ENCODE results near the gene ABCC4.

The ABCC4 gene

DNA sequence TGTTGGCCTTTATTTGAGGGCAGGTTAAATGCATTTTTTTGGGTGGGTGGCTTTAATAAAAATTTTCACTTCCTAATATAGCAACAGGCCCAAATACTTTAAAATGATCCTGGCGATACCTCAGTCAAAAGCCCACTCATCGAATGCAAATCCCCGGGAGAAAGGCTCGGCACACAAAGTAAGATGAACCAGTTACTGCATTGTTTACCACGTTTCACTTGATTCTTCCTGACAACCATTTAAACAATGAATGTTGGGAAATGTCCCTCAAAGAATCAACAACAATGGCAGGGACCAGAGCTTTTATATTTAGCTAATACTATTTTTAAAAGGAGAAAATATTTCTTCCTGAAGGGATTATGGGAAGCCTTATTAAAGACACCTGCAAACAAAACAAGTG is 187.7 kb downstream of the ABCC4 start:
- no peak overlapping the region for H3K4me3 ChIP-seq (ENCODE audit: low read length)
- H3K9me3 ChIP-seq (ENCODE audit: insufficient read depth, low read depth, low read length), result no peaks in the 10 kb centered on the region
- H3K27me3 ChIP-seq (ENCODE audit: insufficient read depth, low read length), result no peaks in the 10 kb centered on the region
- peaks cover 8% of the 10 kb centered on the region for H3K4me1 ChIP-seq (ENCODE audit: insufficient read depth, low read length)
- no peak overlapping the region for H3K9ac ChIP-seq (ENCODE audit: low read depth, low read length)
- H3K36me3 ChIP-seq (ENCODE audit: insufficient read depth, low read depth, low read length), result no peaks in the 10 kb centered on the region
- H3K27ac ChIP-seq (ENCODE audit: low read length), result no peak overlapping the region

DNA sequence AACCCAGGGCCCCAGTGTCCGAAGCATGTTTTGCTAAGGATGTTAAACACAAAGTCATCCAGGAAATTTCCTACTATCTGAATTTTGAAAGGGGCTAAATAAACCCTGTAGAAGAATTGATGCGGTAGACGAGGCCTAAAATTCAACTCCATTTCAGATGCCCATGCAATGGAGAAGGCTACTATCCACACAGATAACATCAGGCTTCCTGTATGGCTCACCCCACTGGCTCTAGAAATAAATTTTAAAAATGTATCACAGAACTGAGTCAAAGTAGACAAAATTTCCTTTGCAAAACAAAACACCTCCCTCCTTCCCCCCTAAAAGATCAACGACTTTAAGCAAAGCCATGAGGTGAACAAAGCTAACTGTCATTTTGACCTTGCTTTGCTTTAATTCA is 188.4 kb downstream of the ABCC4 start:
- no peaks in the 10 kb centered on the region for H3K36me3 ChIP-seq (ENCODE audit: insufficient read depth, low read depth, low read length)
- no peak overlapping the region for H3K27ac ChIP-seq (ENCODE audit: low read length)

DNA sequence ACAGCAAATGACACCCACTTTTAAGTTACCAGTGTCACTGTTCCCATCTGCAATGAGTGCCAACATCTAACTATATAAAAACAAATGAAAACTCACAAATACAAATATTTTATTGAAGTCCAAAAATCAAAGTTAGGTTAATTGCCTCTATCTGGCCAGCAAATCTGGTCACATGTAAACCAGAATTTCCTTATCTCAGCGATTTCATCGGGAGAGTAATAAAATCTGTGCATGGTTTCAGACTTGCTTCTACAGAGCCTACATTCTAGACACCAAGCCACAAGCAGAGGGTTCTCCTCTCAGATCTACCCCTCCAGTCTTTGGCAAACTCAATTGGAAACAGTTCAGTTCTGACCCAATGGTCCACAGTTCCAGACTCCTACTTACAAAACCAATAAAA is 189.6 kb downstream of the ABCC4 start:
- Histone ChIP-seq H3K9me3 (ENCODE audit: insufficient read depth, low read depth, low read length) (peaks cover 5% of the 10 kb centered on the region; the same call in 1 of the 2 replicates), H3K4me3 (ENCODE audit: low read length) (no peak overlapping the region), H3K27ac (ENCODE audit: low read length) (no peak overlapping the region), H3K27me3 (ENCODE audit: insufficient read depth, low read length) (no peaks in the 10 kb centered on the region), H3K4me1 (ENCODE audit: insufficient read depth, low read length) (peaks cover 8% of the 10 kb centered on the region), H3K36me3 (ENCODE audit: insufficient read depth, low read depth, low read length) (no peaks in the 10 kb centered on the region), H3K9ac (ENCODE audit: low read depth, low read length) (no peak overlapping the region)

More for the DNA sequence above, 188.4 kb downstream of the ABCC4 start:
- H3K27me3 ChIP-seq (ENCODE audit: insufficient read depth, low read length), result no peaks in the 10 kb centered on the region
- H3K4me3 ChIP-seq (ENCODE audit: low read length), result no peak overlapping the region
- no peak overlapping the region for H3K9ac ChIP-seq (ENCODE audit: low read depth, low read length)
- H3K4me1 ChIP-seq (ENCODE audit: insufficient read depth, low read length), result peaks cover 8% of the 10 kb centered on the region
- peaks cover 5% of the 10 kb centered on the region; the same call in 1 of the 2 replicates for H3K9me3 ChIP-seq (ENCODE audit: insufficient read depth, low read depth, low read length)

DNA sequence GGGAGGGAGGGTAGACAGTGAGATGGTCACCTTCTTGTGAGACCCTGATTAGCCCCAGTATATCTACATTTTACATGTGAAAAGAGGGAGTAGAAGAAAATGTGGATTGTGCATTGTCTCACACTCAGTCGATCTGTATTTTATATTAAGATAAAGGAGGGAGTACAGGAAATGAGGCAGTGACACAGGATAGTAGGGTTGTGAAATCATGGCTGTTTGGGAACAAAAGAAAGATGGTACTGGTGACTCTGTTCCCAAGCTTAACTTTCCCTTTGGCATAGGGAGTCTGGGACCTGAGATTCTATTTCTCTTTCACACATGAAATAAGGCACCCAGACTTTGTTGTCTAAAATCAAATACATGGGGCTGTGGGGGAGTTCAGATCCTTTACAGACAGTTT is 194.7 kb downstream of the ABCC4 start:
- Histone ChIP-seq H3K9ac (ENCODE audit: low read depth, low read length) (no peak overlapping the region), H3K4me1 (ENCODE audit: insufficient read depth, low read length) (no peaks in the 10 kb centered on the region), H3K27me3 (ENCODE audit: insufficient read depth, low read length) (no peaks in the 10 kb centered on the region), H3K27ac (ENCODE audit: low read length) (no peak overlapping the region), H3K9me3 (ENCODE audit: insufficient read depth, low read depth, low read length) (peaks cover 5% of the 10 kb centered on the region; the same call in 1 of the 2 replicates), H3K36me3 (ENCODE audit: insufficient read depth, low read depth, low read length) (no peaks in the 10 kb centered on the region), H3K4me3 (ENCODE audit: low read length) (no peak overlapping the region)

DNA sequence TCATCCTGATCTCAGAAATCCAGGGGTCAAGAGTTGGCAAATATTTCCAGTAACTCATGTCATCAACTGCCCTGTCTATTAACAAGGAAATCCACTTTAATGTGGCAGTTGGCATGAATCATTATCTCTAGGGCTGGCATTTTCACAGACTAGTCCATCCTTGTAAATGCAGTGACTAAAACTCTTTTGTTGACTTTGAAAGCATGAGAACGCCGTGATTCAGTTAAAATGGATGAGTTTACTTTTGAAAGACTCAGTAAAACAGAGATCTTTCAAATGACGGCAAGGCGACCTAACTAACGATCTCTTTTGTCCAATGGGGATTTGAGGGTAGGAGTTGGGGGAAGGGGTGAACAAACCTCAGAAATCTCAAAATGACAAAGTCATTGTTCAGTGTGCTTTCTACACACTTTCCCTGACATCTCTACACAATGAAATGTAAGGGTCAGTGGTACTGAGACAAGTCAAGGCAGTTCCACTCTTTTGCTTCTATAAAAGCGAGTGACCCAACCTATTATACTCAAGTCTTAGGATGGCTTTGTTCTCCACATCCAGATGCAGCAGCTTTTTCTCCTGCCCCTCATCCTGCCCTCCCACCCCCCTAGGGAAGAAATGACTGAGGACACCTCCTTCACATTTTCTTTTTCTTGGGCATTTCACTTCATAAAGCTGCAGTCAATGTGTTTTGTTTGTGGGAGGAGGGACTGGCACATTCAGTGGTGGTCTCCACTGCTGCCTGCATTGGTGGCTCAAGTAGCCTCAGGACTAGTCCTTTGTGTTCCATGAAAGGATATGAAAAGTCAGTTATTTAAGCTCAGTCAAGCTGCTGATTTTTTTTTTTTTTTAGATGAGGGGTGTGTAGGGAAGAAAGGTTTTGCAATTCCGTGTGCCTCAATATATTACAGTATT is 200.5 kb downstream of the ABCC4 start:
- no peak overlapping the region for H3K27ac ChIP-seq (ENCODE audit: low read length)
- no peaks in the 10 kb centered on the region for H3K27me3 ChIP-seq (ENCODE audit: insufficient read depth, low read length)
- no peaks in the 10 kb centered on the region for H3K36me3 ChIP-seq (ENCODE audit: insufficient read depth, low read depth, low read length)
- no peak overlapping the region for H3K4me3 ChIP-seq (ENCODE audit: low read length)
- peaks cover 8% of the 10 kb centered on the region; the same call in 1 of the 2 replicates for H3K9me3 ChIP-seq (ENCODE audit: insufficient read depth, low read depth, low read length)
- peaks cover 4% of the 10 kb centered on the region for H3K4me1 ChIP-seq (ENCODE audit: insufficient read depth, low read length)
- H3K9ac ChIP-seq (ENCODE audit: low read depth, low read length), result no peak overlapping the region

DNA sequence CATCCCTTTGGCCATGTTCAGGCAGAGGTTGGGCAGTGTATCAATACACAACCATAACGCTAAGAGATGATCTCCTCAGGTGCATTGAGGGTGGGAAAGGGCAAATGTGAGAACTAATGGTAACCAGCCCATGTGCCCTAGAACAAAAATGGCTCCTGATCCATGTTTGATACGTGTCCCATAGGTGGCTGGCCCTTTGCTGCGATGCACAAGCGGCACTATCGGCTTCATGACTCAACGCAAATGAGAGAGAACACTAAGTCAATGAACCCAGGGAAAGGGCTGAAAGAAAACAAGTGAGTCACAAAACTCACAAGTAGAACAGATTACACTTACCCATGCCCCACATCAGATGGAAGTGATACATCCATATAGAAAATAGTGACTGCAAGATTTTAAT is 201.7 kb downstream of the ABCC4 start:
- H3K27ac ChIP-seq (ENCODE audit: low read length), result no peak overlapping the region
- peaks cover 8% of the 10 kb centered on the region; the same call in 1 of the 2 replicates for H3K9me3 ChIP-seq (ENCODE audit: insufficient read depth, low read depth, low read length)
- H3K36me3 ChIP-seq (ENCODE audit: insufficient read depth, low read depth, low read length), result no peaks in the 10 kb centered on the region
- H3K4me3 ChIP-seq (ENCODE audit: low read length), result no peak overlapping the region
- no peaks in the 10 kb centered on the region for H3K27me3 ChIP-seq (ENCODE audit: insufficient read depth, low read length)
- peaks cover 4% of the 10 kb centered on the region for H3K4me1 ChIP-seq (ENCODE audit: insufficient read depth, low read length)
- H3K9ac ChIP-seq (ENCODE audit: low read depth, low read length), result no peak overlapping the region

DNA sequence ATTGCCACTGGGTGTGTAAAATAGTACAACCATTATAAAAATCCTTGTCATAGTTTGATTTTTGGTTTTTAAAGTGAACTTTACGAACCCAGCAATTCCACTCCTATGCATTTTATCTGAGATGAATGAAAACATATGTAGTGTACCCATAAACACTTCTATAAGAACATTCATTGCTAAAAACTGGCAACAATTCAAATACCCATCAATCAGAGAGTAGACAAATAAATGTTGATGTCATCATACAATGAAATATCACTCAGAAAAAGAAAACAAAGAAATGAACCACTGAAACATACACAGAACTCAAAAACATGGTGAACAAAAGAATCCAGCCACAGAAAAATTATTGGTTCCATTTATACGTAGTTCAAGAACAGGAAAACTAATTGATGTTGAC is 202.3 kb downstream of the ABCC4 start:
- no peak overlapping the region for H3K9ac ChIP-seq (ENCODE audit: low read depth, low read length)
- peaks cover 8% of the 10 kb centered on the region; the same call in 1 of the 2 replicates for H3K9me3 ChIP-seq (ENCODE audit: insufficient read depth, low read depth, low read length)
- no peak overlapping the region for H3K4me3 ChIP-seq (ENCODE audit: low read length)
- no peaks in the 10 kb centered on the region for H3K36me3 ChIP-seq (ENCODE audit: insufficient read depth, low read depth, low read length)
- H3K4me1 ChIP-seq (ENCODE audit: insufficient read depth, low read length), result peaks cover 4% of the 10 kb centered on the region
- H3K27me3 ChIP-seq (ENCODE audit: insufficient read depth, low read length), result no peaks in the 10 kb centered on the region
- no peak overlapping the region for H3K27ac ChIP-seq (ENCODE audit: low read length)

DNA sequence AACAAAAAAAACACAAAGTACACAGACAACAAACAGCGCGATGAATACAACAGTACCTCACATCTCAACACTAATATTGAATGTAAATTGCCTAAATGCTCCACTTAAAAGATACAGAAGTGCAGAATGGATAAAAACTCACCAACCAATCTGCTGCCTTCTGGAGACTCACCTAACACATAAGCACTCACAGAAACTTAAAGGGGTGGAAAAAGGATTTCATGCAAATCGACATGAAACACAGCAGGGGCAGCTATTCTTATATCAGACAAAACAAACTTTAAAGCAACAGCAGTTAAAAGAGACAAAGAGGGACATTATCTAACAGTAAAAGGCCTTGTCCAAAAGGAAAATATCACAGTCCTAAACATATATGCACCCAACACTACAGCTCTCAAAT is 209.5 kb downstream of the ABCC4 start:
- no peak overlapping the region for H3K27ac ChIP-seq (ENCODE audit: low read length)
- no peaks in the 10 kb centered on the region for H3K9me3 ChIP-seq (ENCODE audit: insufficient read depth, low read depth, low read length)
- H3K4me1 ChIP-seq (ENCODE audit: insufficient read depth, low read length), result no peaks in the 10 kb centered on the region
- no peaks in the 10 kb centered on the region for H3K36me3 ChIP-seq (ENCODE audit: insufficient read depth, low read depth, low read length)
- no peak overlapping the region for H3K4me3 ChIP-seq (ENCODE audit: low read length)
- no peaks in the 10 kb centered on the region for H3K27me3 ChIP-seq (ENCODE audit: insufficient read depth, low read length)
- H3K9ac ChIP-seq (ENCODE audit: low read depth, low read length), result no peak overlapping the region

DNA sequence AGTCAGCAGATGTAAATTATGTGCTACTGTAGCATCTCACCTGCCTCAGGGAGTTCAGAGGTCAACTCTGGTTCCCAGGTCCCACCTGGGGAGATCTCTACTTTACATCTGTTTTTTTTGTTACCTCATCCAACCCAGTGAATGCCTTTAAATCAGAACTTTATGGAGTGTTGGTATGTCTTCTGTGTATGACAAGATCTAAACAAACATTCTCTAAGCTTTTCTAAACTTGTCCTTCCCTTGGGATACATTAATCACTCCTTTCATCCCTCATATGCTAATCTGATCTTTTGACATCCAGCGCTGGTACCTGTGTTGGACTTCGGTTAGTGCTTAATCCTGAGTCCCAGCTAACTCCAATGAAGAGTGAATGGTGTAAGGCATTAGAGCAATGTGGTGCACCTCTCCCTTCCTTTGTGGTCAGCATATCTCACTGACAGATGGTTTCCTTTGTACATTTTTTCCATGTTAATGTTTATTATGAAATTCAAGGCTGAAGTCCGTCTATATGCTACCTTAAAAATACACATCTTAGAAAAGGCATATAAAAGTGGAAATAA is 213.4 kb downstream of the ABCC4 start:
- no peaks in the 10 kb centered on the region for H3K4me1 ChIP-seq (ENCODE audit: insufficient read depth, low read length)
- no peak overlapping the region for H3K4me3 ChIP-seq (ENCODE audit: low read length)
- no peaks in the 10 kb centered on the region for H3K27me3 ChIP-seq (ENCODE audit: insufficient read depth, low read length)
- H3K9ac ChIP-seq (ENCODE audit: low read depth, low read length), result no peak overlapping the region
- no peaks in the 10 kb centered on the region for H3K36me3 ChIP-seq (ENCODE audit: insufficient read depth, low read depth, low read length)
- H3K27ac ChIP-seq (ENCODE audit: low read length), result no peak overlapping the region
- no peaks in the 10 kb centered on the region for H3K9me3 ChIP-seq (ENCODE audit: insufficient read depth, low read depth, low read length)

DNA sequence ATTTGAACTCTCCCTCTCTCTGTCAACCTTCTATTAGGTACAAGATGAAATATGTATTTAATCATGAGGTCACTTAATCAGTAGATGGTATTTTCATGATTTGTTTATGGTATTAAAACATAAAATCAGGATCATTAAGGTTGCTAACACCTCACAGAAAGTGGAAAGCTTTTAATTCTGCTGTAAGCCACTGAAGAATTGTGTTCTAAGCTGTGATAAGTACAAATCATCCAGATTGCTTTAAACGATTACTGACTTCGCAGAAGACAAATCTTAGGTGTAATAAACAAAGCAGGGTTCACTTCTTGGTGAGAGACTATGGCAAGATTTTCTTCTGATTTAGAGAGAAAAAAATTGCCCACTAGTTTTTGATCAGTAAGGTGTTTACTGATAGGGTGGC is 214.5 kb downstream of the ABCC4 start:
- Histone ChIP-seq H3K36me3 (ENCODE audit: insufficient read depth, low read depth, low read length) (no peaks in the 10 kb centered on the region), H3K9ac (ENCODE audit: low read depth, low read length) (no peak overlapping the region), H3K27ac (ENCODE audit: low read length) (no peak overlapping the region), H3K4me1 (ENCODE audit: insufficient read depth, low read length) (no peaks in the 10 kb centered on the region), H3K4me3 (ENCODE audit: low read length) (no peak overlapping the region), H3K27me3 (ENCODE audit: insufficient read depth, low read length) (no peaks in the 10 kb centered on the region), H3K9me3 (ENCODE audit: insufficient read depth, low read depth, low read length) (no peaks in the 10 kb centered on the region)

DNA sequence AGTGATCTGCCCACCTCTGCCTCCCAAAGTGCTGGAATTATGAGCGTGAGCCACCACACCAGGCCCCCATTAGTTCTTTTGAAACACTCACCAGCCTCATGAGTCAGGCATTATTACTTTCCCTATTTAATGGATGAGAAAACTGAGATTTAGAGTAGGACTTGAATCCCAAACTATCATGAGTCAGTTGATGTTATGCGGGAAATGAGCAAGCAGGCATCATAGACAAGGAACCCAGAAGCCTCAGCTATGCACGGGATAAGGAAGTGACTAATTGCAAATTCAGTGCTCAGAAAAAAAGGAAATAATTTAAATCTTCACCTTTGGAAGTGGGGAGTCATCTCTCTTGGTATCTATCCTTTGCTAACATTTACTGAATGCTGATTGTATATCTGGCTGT is 217.5 kb downstream of the ABCC4 start:
- Histone ChIP-seq H3K36me3 (ENCODE audit: insufficient read depth, low read depth, low read length) (no peaks in the 10 kb centered on the region), H3K9me3 (ENCODE audit: insufficient read depth, low read depth, low read length) (no peaks in the 10 kb centered on the region), H3K27me3 (ENCODE audit: insufficient read depth, low read length) (no peaks in the 10 kb centered on the region), H3K4me3 (ENCODE audit: low read length) (no peak overlapping the region), H3K27ac (ENCODE audit: low read length) (no peak overlapping the region), H3K9ac (ENCODE audit: low read depth, low read length) (no peak overlapping the region), H3K4me1 (ENCODE audit: insufficient read depth, low read length) (no peaks in the 10 kb centered on the region)

DNA sequence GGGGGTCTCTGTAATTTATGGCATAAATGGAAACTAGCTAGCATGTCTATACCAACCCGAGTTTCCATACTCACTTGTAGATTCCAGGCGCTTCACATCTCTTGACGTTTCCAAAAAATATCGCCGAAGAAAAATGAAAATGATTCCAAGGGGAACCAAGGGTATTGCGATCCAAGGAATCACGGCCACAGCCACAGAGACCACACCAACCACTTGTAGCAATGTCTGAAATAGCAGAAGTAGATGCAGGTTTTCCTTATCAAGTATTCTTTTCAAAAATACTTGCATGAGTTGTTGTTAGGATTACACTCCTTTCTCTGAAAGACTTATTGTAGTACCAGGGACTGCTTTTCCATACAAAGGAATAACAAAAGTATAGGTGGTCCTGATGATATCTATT is 218.2 kb downstream of the ABCC4 start:
- Histone ChIP-seq H3K27me3 (ENCODE audit: insufficient read depth, low read length) (no peaks in the 10 kb centered on the region), H3K9me3 (ENCODE audit: insufficient read depth, low read depth, low read length) (no peaks in the 10 kb centered on the region), H3K4me3 (ENCODE audit: low read length) (no peak overlapping the region), H3K27ac (ENCODE audit: low read length) (no peak overlapping the region), H3K9ac (ENCODE audit: low read depth, low read length) (no peak overlapping the region), H3K36me3 (ENCODE audit: insufficient read depth, low read depth, low read length) (no peaks in the 10 kb centered on the region), H3K4me1 (ENCODE audit: insufficient read depth, low read length) (no peaks in the 10 kb centered on the region)

All from iPS-20b (cell line).